ENCODE results near the gene FOXQ1.

FOXQ1 gene

GRCh38 chr6:1281746-1282145, 30.2 kb upstream of the FOXQ1 start:
- no peak for DNase-seq (ENCODE audit: extremely low read depth, low read depth)
- TF ChIP-seq, protein P1, sequence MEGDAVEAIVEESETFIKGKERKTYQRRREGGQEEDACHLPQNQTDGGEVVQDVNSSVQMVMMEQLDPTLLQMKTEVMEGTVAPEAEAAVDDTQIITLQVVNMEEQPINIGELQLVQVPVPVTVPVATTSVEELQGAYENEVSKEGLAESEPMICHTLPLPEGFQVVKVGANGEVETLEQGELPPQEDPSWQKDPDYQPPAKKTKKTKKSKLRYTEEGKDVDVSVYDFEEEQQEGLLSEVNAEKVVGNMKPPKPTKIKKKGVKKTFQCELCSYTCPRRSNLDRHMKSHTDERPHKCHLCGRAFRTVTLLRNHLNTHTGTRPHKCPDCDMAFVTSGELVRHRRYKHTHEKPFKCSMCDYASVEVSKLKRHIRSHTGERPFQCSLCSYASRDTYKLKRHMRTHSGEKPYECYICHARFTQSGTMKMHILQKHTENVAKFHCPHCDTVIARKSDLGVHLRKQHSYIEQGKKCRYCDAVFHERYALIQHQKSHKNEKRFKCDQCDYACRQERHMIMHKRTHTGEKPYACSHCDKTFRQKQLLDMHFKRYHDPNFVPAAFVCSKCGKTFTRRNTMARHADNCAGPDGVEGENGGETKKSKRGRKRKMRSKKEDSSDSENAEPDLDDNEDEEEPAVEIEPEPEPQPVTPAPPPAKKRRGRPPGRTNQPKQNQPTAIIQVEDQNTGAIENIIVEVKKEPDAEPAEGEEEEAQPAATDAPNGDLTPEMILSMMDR (IDR thresholded peaks at IDR 0.05; ENCODE audit: low read depth, low read length) = no peak

GRCh38 chr6:1283501-1283900, 28.4 kb upstream of the FOXQ1 start:
- TF ChIP-seq, protein P1 (IDR thresholded peaks at IDR 0.05; ENCODE audit: low read depth, low read length) = no peak

DNA sequence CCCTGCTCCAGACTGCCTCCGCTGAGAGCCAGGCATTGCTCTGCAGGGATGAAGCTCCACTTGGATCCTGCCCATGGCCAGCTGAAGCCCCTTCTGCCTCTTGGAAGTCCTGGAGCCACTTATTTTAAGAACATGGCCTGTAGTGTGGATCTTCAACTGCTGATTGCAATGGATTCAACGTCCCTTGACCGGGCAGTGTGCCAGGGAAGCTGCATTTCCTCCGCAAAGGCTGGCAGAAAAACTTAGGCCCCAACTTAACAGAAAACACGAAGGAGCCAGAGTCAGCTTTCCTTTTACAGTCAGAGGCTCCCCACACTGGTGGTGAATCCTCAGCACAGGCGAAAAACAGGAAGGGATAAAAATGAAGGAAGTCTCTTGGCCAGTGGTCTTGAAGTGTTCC, 26.3 kb upstream of the FOXQ1 start:
- DNase-seq (ENCODE audit: extremely low read depth, low read depth) = no peak

More at GRCh38 chr6:1283501-1283900, 28.4 kb upstream of the FOXQ1 start:
- DNase-seq (ENCODE audit: extremely low read depth, low read depth) = no peak

DNA sequence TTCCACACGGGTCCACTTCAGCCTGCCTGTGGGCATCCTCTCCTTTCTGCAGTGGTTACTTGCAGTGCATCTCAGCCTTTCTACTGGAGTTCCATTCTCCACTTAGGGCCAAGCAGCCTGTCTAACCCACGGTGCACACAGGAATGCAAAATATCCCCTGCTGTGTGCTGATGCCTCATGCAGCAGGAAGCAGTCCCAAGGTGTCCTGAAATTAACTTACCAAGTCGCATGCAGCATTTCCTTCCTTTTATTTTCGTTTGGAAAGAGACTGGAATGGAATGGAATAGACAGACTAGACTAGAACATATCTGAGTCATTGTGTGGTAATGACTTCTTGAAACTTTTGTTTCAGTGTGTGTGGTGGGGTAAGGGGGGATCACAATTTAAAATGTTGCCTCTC, 25.9 kb upstream of the FOXQ1 start:
- no peak for DNase-seq (ENCODE audit: extremely low read depth, low read depth)
- TF ChIP-seq, protein P1 (IDR thresholded peaks at IDR 0.05; ENCODE audit: low read depth, low read length) = no peak

More for the DNA sequence above, 26.3 kb upstream of the FOXQ1 start:
- TF ChIP-seq, protein P1 (IDR thresholded peaks at IDR 0.05; ENCODE audit: low read depth, low read length) = no peak; the same call in none of the 2 replicates

DNA sequence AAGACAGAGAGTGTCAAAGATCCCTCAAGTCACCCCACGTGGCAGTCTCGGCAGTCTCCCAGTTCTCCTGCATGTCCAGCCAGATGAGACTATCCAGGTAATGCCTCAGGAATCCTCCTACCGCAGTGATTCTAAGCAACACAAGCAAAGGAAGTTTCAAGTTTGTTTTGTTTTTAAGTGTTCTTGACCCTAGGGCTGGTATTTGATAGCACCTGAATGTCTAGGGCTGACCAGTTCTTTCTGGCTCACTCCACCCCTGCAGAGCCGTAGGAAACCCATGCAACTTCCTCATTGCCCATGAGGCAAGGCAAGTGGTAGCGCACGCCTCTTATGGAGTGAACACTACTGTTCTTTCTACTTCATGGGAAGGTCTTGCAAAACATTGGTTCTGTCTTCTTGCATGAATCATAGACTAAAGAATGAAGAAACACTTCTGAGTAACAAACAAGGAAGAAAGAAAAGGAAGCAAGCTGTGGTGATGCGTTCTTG, 24.8 kb upstream of the FOXQ1 start:
- TF ChIP-seq, protein P1 (IDR thresholded peaks at IDR 0.05; ENCODE audit: low read depth, low read length) = no peak
- DNase-seq (ENCODE audit: extremely low read depth, low read depth) = peak; percentile 45

DNA sequence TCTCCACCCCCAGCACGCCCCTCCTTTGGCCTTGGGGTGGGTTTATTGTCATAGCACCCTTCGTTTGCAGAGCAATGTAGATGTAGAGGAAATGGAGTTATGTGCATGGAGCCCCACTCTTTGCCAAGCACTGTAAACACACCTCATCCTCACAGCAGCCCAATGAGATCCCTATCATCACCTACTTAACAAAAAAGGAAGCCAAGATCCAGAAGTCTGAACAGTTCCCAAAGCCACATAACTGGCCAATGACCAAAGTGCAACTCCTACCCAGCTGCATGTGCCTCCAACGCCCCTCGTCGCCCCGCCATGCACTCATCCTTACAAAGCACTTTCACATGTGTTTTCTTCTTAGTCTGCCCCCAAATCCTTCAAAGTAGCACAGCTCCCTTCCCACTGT, 21.8 kb upstream of the FOXQ1 start:
- TF ChIP-seq, protein P1 (IDR thresholded peaks at IDR 0.05; ENCODE audit: low read depth, low read length) = no peak
- DNase-seq (ENCODE audit: extremely low read depth, low read depth) = no peak

GRCh38 chr6:1290805-1291204, 21.1 kb upstream of the FOXQ1 start:
- no peak for DNase-seq (ENCODE audit: extremely low read depth, low read depth)
- TF ChIP-seq, protein P1 (IDR thresholded peaks at IDR 0.05; ENCODE audit: low read depth, low read length) = no peak

Measured in AG09319 (cell line).